Measurements from ENCODE around the gene SLC24A1. TPM values are rescaled to one million over a fixed set of nuclear protein-coding genes. Genes with fewer than 3 reads are reported as not detected.

SLC24A1 gene
- total and polyA plus RNA-seq, 8 donors: 8.3 to 29.1 (median 26.6) TPM

DNA sequence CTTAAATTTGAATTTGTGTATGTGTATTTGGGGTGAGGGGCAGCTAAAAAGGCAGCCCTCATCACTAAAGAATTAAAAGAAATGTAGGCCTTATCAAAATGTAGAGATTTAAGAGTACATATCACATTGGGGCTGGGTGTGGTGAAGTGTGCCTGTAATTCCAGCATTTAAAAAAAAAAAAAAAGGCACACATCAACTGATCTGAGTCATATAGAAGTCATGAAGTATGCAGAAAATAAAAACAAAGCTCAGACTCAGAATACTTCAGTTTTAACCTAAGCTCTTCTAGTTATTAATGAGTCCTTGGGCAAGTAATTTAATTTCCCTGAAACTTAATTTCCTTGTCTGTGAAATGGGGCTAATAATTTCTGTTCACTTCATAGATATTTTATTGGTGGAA lies 31.6 kb downstream of the SLC24A1 start:
- ATAC-seq (no peak), DNase-seq (no peak)
- H3K4me1 ChIP-seq: no peaks in the 10 kb centered on the region
- TF ChIP-seq, protein P1, sequence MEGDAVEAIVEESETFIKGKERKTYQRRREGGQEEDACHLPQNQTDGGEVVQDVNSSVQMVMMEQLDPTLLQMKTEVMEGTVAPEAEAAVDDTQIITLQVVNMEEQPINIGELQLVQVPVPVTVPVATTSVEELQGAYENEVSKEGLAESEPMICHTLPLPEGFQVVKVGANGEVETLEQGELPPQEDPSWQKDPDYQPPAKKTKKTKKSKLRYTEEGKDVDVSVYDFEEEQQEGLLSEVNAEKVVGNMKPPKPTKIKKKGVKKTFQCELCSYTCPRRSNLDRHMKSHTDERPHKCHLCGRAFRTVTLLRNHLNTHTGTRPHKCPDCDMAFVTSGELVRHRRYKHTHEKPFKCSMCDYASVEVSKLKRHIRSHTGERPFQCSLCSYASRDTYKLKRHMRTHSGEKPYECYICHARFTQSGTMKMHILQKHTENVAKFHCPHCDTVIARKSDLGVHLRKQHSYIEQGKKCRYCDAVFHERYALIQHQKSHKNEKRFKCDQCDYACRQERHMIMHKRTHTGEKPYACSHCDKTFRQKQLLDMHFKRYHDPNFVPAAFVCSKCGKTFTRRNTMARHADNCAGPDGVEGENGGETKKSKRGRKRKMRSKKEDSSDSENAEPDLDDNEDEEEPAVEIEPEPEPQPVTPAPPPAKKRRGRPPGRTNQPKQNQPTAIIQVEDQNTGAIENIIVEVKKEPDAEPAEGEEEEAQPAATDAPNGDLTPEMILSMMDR (IDR thresholded peaks at IDR 0.05): no peak
- H3K27me3 ChIP-seq: no peaks in the 10 kb centered on the region
- H3K4me3 ChIP-seq: no peak overlapping the region
- no peaks in the 10 kb centered on the region for H3K9me3 ChIP-seq
- intact Hi-C loops (cut with DNase I): no loop called here
- H3K36me3 ChIP-seq: peaks cover 0 to 47% of the 10 kb centered on the region in 2 donors
- no peak overlapping the region for H3K27ac ChIP-seq

DNA sequence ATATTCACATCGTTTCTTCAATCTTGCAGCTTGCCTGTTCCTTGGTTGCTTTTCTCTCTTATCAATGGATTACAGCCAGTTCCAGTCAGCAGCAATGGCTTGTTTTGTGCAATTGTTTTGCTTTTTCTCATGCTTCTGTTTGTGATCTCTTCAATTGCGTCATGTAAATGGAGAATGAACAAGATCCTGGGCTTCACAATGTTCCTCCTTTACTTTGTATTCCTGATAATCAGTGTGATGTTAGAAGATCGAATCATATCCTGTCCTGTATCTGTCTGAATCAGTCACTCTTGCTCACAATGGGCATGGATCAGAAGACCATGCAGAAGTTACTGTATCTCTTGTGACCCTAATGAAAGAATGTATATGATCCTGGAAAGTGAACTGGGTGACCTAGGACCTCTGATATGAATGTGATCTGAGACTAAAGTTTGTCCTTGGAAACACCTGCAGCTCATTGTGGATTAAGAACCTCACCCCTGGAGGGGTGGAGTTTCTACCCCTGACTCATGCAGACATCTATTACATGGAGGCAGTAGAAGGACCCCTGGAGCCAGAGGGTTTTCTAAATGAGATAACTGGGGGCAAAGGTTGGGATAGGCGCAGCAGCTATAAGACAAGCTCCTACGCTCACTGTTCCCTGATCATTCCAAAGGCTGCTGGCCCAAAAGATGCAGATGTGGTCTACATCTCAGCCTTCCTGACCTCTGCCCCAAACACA lies 32.2 kb downstream of the SLC24A1 start:
- no peak overlapping the region for H3K4me3 ChIP-seq
- H3K27me3 ChIP-seq: no peaks in the 10 kb centered on the region
- no peak for DNase-seq
- no peaks in the 10 kb centered on the region for H3K4me1 ChIP-seq
- no peaks in the 10 kb centered on the region for H3K9me3 ChIP-seq
- no peak overlapping the region for H3K27ac ChIP-seq
- ATAC-seq: no peak
- intact Hi-C loops (cut with DNase I): no loop called here
- peaks cover 0 to 47% of the 10 kb centered on the region in 2 donors for H3K36me3 ChIP-seq
- TF ChIP-seq, protein P1 (IDR thresholded peaks at IDR 0.05): no peak

DNA sequence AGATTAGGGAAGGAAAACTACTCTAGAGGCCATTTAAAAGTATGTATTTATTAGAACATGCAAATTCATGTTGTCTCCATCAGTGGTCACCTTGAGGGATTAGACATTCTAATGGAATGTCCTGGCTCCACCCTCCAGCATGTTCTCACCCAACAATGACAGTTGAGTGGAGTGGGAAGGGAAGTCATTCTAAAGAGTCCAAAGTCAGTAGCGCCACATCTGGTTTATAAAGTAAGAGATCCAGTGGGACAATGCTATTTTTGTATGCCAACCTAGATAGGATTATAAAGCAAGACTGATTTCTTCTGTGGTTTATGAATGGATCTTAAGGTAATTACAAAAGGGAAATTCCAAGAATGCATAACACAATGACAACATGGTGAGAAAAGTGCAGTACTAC lies 33.3 kb downstream of the SLC24A1 start:
- intact Hi-C loops (cut with DNase I): no loop called here
- ATAC-seq: peak; percentile 43
- no peaks in the 10 kb centered on the region for H3K4me1 ChIP-seq
- H3K36me3 ChIP-seq: peaks cover 0 to 55% of the 10 kb centered on the region in 2 donors
- H3K4me3 ChIP-seq: no peak overlapping the region
- no peaks in the 10 kb centered on the region for H3K27me3 ChIP-seq
- no peak for DNase-seq
- H3K27ac ChIP-seq: peak overlapping the region in 1 of 2 donors; percentile 11
- no peaks in the 10 kb centered on the region for H3K9me3 ChIP-seq
- TF ChIP-seq, protein P1 (IDR thresholded peaks at IDR 0.05): no peak

DNA sequence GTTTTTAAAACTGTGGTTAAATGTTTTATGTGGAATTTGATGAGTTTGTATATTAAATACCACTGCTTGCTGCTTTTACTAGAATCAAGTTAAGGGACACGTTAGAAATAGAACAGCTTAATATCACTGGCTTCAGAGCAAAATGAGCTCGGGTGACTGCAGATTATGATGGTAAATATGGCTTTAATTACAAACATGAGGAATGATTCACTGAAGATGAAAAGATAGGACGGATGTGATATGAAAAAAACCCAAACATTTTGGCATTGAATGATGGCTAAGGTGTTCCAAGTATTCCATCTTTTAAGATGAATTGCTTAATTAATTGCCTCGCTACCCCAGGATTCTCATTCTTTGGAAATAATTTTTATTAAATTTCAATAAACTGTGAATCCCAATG lies 33.7 kb downstream of the SLC24A1 start:
- Histone ChIP-seq H3K9me3 (no peaks in the 10 kb centered on the region), H3K4me3 (no peak overlapping the region), H3K27ac (peak overlapping the region in 1 of 2 donors; percentile 11), H3K4me1 (no peaks in the 10 kb centered on the region), H3K27me3 (no peaks in the 10 kb centered on the region), H3K36me3 (peaks cover 0 to 60% of the 10 kb centered on the region in 2 donors)
- TF ChIP-seq, protein P1 (IDR thresholded peaks at IDR 0.05): no peak
- intact Hi-C loops (cut with DNase I): no loop called here
- no peak for ATAC-seq
- DNase-seq: no peak

DNA sequence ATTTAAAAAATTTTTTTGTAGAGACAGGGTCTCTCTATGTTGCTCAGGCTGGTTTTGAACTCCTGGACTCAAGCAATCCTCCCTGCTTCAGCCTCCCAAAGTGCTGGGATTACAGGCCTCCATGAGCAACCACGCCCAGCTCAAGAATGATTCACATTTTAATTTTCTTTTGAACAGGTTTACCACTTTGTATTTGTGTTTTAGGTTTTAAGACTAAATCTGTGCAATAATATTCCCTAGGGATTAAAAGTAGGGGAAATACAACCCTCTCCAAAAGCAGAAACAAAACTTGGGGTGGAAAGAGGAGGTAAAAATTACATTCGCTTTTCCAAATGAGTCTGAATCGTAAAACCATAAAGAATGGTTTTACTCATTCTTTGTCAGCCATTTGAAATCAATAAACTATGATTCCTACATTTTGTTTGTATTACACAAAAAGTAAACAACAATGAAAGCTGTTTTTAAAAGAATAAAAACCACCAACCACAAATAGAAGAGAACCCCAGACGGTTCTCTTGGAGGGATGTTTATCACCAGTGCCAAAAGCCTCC lies 37.8 kb downstream of the SLC24A1 start:
- TF ChIP-seq, protein P1 (IDR thresholded peaks at IDR 0.05): no peak
- DNase-seq: no peak
- no peak for ATAC-seq
- no peak overlapping the region for H3K4me3 ChIP-seq
- intact Hi-C loops (cut with DNase I): no loop called here
- H3K27me3 ChIP-seq: no peaks in the 10 kb centered on the region
- no peaks in the 10 kb centered on the region for H3K9me3 ChIP-seq
- H3K4me1 ChIP-seq: no peaks in the 10 kb centered on the region
- no peak overlapping the region for H3K27ac ChIP-seq
- H3K36me3 ChIP-seq: peaks cover 0 to 78% of the 10 kb centered on the region in 2 donors

Measured in left lung (tissue), 10 donors.